PC-9 (cell line): ENCODE results near the gene MYMK. TPM values are rescaled to one million over a fixed set of nuclear protein-coding genes. Genes with fewer than 3 reads are reported as not detected.
"Not testable (repeated sequence)": the region's sequence is repeated elsewhere in the genome, so short reads cannot be mapped to it uniquely, and the experiment has no call there.

ENCODE experiments used
- BruUV-seq: library from RNA; stranded (reverse); fragments of 400-500 nt; replicated peaks from 2 replicates; lab custom pipeline; 2021; lab: Mats Ljungman, UMichigan
- CTCF ChIA-PET: fragments of 300-600 bp; sonication (Branson Sonifier 250); formaldehyde crosslinking; loops from one replicate; lab custom pipeline; 2022; ENCODE audit warnings: antibody characterized with exemption; lab: Charles Lee
- POLR2A ChIA-PET: fragments of 300-600 bp; sonication (Branson Sonifier 250); formaldehyde crosslinking; loops from one replicate; lab custom pipeline; 2022; ENCODE audit warnings: antibody characterized with exemption; ENCODE audit not compliant: unreplicated experiment; lab: Charles Lee
- DNase-seq, 2 experiments: peaks; one replicate each; pipeline versions ENCODE4 v3.0.0 to v3.0.0-alpha.2; 2015 to 2022; ENCODE audit warnings: mixed read lengths in 1 of 2
- H2AFZ ChIP-seq: fragments of 200-600 bp; sonication (generic); 2 replicates; pipeline ENCODE4 v1.8.1; 2017; ENCODE audit warnings: antibody characterized with exemption
- H3F3A ChIP-seq: fragments of 200-600 bp; sonication (generic); 2 replicates; pipeline ENCODE4 v1.8.1; 2017; ENCODE audit warnings: antibody characterized with exemption, mild to moderate bottlenecking, low read depth; ENCODE audit not compliant: insufficient read depth
- H3K27ac ChIP-seq: fragments of 200-600 bp; sonication (generic); 2 replicates; pipeline ENCODE4 v1.6.1; 2016; ENCODE audit warnings: mixed run types
- H3K27me3 ChIP-seq: fragments of 200-600 bp; sonication (generic); 2 replicates; pipeline ENCODE4 v1.6.1; 2016; ENCODE audit warnings: low read depth, mixed run types; ENCODE audit not compliant: insufficient read depth
- H3K36me3 ChIP-seq: fragments of 200-600 bp; sonication (generic); 2 replicates; pipeline ENCODE4 v1.6.1; 2016; ENCODE audit warnings: low read depth, mixed run types
- H3K4me1 ChIP-seq: fragments of 200-600 bp; sonication (generic); replicated peaks from 2 replicates; pipeline ENCODE4 v1.6.1; 2016; ENCODE audit warnings: mixed run types; ENCODE audit not compliant: insufficient read depth
- H3K4me2 ChIP-seq: fragments of 200-600 bp; sonication (generic); 2 replicates; pipeline ENCODE4 v1.6.1; 2017; ENCODE audit warnings: mixed run types
- H3K4me3 ChIP-seq: fragments of 200-600 bp; sonication (generic); 2 replicates; pipeline ENCODE4 v1.6.1; 2016; ENCODE audit warnings: mixed run types
- H3K79me2 ChIP-seq: fragments of 200-600 bp; sonication (generic); 2 replicates; pipeline ENCODE4 v1.6.1; 2017; ENCODE audit warnings: low read depth, mixed run types
- H3K9me2 ChIP-seq: fragments of 200-600 bp; sonication (generic); 2 replicates; pipeline ENCODE4 v1.8.1; 2017; ENCODE audit warnings: mild to moderate bottlenecking; ENCODE audit not compliant: insufficient read depth
- H3K9me3 ChIP-seq: fragments of 200-600 bp; sonication (generic); 2 replicates; pipeline ENCODE4 v1.8.1; 2016; ENCODE audit warnings: low read depth; ENCODE audit not compliant: insufficient read depth
- H4K20me1 ChIP-seq: fragments of 200-600 bp; sonication (generic); 2 replicates; pipeline ENCODE4 v1.8.1; 2017; ENCODE audit not compliant: insufficient read depth
- EZH2 ChIP-seq: fragments of 200-600 bp; sonication (generic); IDR thresholded peaks from 2 replicates; pipeline ENCODE4 v1.8.0; 2017; ENCODE audit warnings: antibody characterized with exemption, low read depth
- intact Hi-C: fragments of 100-400 bp; cut with micrococcal nuclease; formaldehyde crosslinking; loops from one replicate; pipeline ENCODE4 v1.10.0; 2022; ENCODE audit not compliant: unreplicated experiment
- total RNA-seq: library from RNA; stranded (reverse); gene quantifications from 2 replicates; pipeline ENCODE4 v1.2.3, GENCODE V29; 2021
- TF ChIP-seq, protein P1 (sequence below): fragments of 200-600 bp; sonication (generic); conservative IDR thresholded peaks from 2 replicates; pipeline ENCODE4 v1.6.1; 2017; ENCODE audit warnings: mixed run types, antibody characterized with exemption, mild to moderate bottlenecking, moderate library complexity

The MYMK gene
- total RNA-seq, 1 experiment from 2014 or later = not detected

DNA sequence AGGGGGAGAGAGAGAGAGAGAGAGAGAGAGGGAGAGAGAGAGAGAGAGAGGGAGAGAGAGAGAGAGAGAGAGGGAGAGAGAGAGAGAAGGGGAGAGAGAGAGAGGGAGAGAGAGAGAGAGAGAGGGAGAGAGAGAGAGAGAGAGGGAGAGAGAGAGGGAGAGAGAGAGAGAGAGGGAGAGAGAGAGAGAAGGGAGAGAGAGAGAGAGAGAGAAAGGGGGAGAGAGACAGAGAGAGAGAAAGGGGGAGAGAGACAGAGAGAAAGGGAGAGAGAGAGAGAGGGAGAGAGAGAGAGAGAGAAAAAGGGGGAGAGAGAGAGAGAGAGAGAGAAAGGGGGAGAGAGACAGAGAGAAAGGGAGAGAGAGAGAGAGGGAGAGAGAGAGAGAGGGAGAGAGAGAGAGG lies 39.1 kb upstream of the MYMK start:
- CTCF ChIA-PET, H3K4me2 ChIP-seq, BruUV-seq, H3K9me2 ChIP-seq, intact Hi-C loops, H3F3A ChIP-seq, POLR2A ChIA-PET, H3K36me3 ChIP-seq, H3K9me3 ChIP-seq, H2AFZ ChIP-seq, H3K27ac ChIP-seq, DNase-seq, H3K4me3 ChIP-seq, H3K79me2 ChIP-seq, H3K4me1 ChIP-seq, H4K20me1 ChIP-seq: not testable (repeated sequence)
- TF ChIP-seq, protein P1, sequence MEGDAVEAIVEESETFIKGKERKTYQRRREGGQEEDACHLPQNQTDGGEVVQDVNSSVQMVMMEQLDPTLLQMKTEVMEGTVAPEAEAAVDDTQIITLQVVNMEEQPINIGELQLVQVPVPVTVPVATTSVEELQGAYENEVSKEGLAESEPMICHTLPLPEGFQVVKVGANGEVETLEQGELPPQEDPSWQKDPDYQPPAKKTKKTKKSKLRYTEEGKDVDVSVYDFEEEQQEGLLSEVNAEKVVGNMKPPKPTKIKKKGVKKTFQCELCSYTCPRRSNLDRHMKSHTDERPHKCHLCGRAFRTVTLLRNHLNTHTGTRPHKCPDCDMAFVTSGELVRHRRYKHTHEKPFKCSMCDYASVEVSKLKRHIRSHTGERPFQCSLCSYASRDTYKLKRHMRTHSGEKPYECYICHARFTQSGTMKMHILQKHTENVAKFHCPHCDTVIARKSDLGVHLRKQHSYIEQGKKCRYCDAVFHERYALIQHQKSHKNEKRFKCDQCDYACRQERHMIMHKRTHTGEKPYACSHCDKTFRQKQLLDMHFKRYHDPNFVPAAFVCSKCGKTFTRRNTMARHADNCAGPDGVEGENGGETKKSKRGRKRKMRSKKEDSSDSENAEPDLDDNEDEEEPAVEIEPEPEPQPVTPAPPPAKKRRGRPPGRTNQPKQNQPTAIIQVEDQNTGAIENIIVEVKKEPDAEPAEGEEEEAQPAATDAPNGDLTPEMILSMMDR = peak; percentile 26; the same call in 1 of the 2 replicates
- H3K27me3 ChIP-seq = peaks cover 68% of the 10 kb centered on the region

DNA sequence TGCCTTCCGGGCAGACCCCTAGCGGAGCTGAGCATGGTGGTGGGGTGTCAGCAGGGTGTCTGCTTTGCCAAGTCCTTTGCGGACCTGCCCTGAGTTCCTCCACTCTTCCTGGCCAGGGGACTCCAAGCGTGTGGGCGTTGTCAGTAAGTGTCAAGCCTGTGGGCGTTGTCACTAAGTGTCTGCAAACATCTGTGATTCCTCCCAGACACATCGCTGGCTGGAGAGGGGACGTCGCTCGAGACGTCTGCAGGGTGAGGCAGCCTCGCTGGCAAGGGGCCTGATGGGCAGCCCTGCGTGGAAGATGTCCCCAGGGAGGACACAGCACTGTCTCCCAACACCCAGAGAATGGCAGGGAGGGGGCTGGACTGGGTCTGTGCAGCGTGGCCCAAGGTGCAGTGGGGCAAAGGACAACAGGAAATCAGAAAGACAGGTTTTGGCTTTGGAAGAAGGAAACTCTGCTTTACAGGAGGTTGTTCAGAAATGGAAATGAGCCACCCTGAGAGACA lies 38.6 kb upstream of the MYMK start:
- TF ChIP-seq EZH2 = no peak
- TF ChIP-seq, protein P1 = no peak
- no peak overlapping the region for H3K4me3 ChIP-seq
- no TSS peak for BruUV-seq
- peak in 1 of 2 experiments; percentile 46 for DNase-seq
- H3K9me3 ChIP-seq = no peaks in the 10 kb centered on the region
- CTCF ChIA-PET = no interaction called here
- H2AFZ ChIP-seq = no peak overlapping the region
- H3K27me3 ChIP-seq = peaks cover 69% of the 10 kb centered on the region
- H3K36me3 ChIP-seq = no peaks in the 10 kb centered on the region
- no peaks in the 10 kb centered on the region for H4K20me1 ChIP-seq
- H3K4me1 ChIP-seq = peaks cover 4% of the 10 kb centered on the region; the same call in 1 of the 2 replicates
- H3K27ac ChIP-seq = no peak overlapping the region
- H3K79me2 ChIP-seq = no peaks in the 10 kb centered on the region
- intact Hi-C loops = no loop called here
- H3K4me2 ChIP-seq = no peak overlapping the region
- POLR2A ChIA-PET = no interaction called here
- no peaks in the 10 kb centered on the region for H3K9me2 ChIP-seq
- no peaks in the 10 kb centered on the region for H3F3A ChIP-seq

DNA sequence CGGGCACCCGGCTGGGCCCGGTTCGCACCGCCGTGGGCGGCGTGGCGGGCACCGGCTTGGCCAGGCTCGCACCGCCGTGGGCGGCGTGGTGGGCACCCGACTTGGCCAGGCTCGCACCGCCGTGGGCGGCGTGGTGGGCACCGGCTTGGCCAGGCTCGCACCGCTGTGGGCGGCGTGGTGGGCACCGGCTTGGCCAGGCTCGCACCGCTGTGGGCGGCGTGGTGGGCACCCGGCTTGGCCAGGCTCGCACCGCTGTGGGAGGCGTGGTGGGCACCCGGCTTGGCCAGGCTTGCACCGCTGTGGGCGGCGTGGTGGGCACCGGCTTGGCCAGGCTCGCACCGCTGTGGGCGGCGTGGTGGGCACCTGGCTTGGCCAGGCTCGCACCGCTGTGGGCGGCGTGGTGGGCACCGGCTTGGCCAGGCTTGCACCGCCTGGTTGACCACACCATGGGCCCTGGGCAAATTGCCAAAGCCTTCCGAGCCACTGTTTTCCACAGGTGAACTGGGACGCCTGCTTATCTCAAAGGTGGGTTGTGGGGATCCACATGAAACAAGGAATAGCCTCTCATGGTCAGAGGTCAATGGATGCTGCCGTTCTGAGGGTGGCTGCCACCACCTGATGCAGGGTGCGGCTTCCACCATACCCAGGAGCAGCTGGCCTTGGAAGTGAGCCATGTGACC lies 38.0 kb upstream of the MYMK start:
- H3K79me2 ChIP-seq = no peaks in the 10 kb centered on the region
- no peaks in the 10 kb centered on the region for H3K9me3 ChIP-seq
- CTCF ChIA-PET = no interaction called here
- no peak for DNase-seq
- BruUV-seq = no TSS peak
- H3K27ac ChIP-seq = no peak overlapping the region
- no peak overlapping the region for H3K4me2 ChIP-seq
- TF ChIP-seq, protein P1 = no peak
- TF ChIP-seq EZH2 = no peak
- H3K9me2 ChIP-seq = no peaks in the 10 kb centered on the region
- POLR2A ChIA-PET = no interaction called here
- no peak overlapping the region for H3K4me3 ChIP-seq
- H3K4me1 ChIP-seq = peaks cover 4% of the 10 kb centered on the region; the same call in 1 of the 2 replicates
- no peaks in the 10 kb centered on the region for H3K36me3 ChIP-seq
- intact Hi-C loops = no loop called here
- peaks cover 67% of the 10 kb centered on the region for H3K27me3 ChIP-seq
- no peak overlapping the region for H2AFZ ChIP-seq
- H4K20me1 ChIP-seq = no peaks in the 10 kb centered on the region
- no peaks in the 10 kb centered on the region for H3F3A ChIP-seq
